HG03139 (cell line): ENCODE results near the gene ZNF397.

Source experiments
- ATAC-seq: cut with Tn5 transposase; IDR thresholded peaks from one replicate; pipeline ENCODE4 v1.9.1; 2021; ENCODE audit not compliant: unreplicated experiment

Gene ZNF397

GRCh38 chr18:35290094-35290735, 49.4 kb downstream of the ZNF397 start, which contains the start of gene ZSCAN30:
Gene ZSCAN30 (minus strand): TSS chr18:35290229. CDS start chr18:35264352, 25,877 bp downstream.
- peak; percentile 87 for ATAC-seq

DNA sequence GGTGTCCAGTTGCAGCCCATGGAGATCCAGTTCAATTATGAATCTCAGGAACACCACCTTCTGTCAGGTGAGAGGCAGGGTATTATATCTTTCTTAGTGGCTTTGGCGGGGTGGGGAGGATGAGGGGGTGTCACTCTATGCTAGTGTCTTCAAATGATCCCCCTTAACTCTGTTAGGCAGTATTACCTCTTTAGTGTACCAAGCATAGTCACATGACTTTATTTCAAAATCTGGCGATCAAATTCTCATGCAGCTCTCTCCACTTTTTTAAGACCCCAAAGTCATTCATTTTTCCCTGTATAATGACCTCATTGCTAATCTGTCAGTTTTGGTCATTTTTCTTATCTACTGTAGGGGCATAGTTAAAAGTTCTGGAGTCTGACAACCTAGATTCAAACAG, 50.3 kb downstream of the ZNF397 start:
- no peak for ATAC-seq

DNA sequence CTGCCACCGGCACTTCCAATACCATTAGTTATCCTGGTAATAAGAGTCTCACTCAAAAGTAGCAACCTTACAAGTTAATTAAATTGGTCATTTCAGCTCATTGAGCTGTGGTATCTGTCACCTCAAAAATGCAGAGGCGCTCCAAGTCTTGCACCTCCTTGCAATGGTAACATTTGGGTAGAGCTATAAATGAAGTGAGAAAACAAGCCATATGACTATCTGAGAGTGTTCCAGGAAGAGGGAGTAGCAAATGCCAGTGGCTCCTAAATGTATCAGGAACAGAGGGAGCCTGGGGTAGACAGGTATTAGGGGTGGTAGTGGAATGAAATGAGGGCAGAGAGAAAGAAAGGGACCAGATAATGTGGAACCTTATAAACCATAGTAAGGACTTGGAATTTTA, 55.2 kb downstream of the ZNF397 start:
- no peak for ATAC-seq

GRCh38 chr18:35303610-35304009, 62.8 kb downstream of the ZNF397 start:
- no peak for ATAC-seq

- no peak for ATAC-seq
These were observed 65.9 kb downstream of the ZNF397 start for GRCh38 chr18:35306588-35307250.
